Tibial artery (tissue), 4 donors: Measurements from ENCODE around the gene CES3.
A peak's percentile ranks its signal among the peaks of the same experiment; 100 is the strongest.

ENCODE experiments used
- DNase-seq, 2 donors: peaks; one replicate each; pipeline ENCODE4 v3.0.0-alpha.2; 2019
- H3K27ac ChIP-seq, 2 donors: fragments of 200-600 bp; sonication (generic) in 1 of 2; 1 replicate in 1 of 2; 2 replicates in 1 of 2; pipeline ENCODE4 v1.5.1; 2018 to 2019; ENCODE audit warnings: mild to moderate bottlenecking in 1 of 2
- H3K27me3 ChIP-seq, 2 donors: fragments of 200-600 bp; sonication (generic) in 1 of 2; one replicate each; pipeline versions ENCODE4 v1.5.1 to v1.6.0; 2016 to 2019
- H3K36me3 ChIP-seq, 3 donors: fragments of 200-600 bp; sonication (generic) in 2 of 3; one replicate each; pipeline ENCODE4 v1.5.1; 2016 to 2019; ENCODE audit warnings: mild to moderate bottlenecking in 2 of 3
- H3K4me1 ChIP-seq, 4 donors: fragments of 200-600 bp; sonication (generic) in 2 of 4; 1 replicate in 3 of 4; 2 replicates in 1 of 4; pipeline ENCODE4 v1.5.1; 2016 to 2019
- H3K4me3 ChIP-seq, 2 donors: fragments of 200-600 bp; sonication (generic) in 1 of 2; 1 replicate in 1 of 2; 2 replicates in 1 of 2; pipeline ENCODE4 v1.5.1; 2018 to 2019; ENCODE audit warnings: mild to moderate bottlenecking in 2 of 2
- H3K9me3 ChIP-seq, 3 donors: fragments of 200-600 bp; sonication (generic) in 1 of 3; one replicate each; pipeline ENCODE4 v1.5.1; 2016 to 2019
- CTCF ChIP-seq, 2 experiments: fragments of 200-600 bp in 1 of 2; fragments of 450-650 bp in 1 of 2; IDR thresholded peaks; one replicate each; pipeline ENCODE4 v1.5.1; 2017 to 2019; ENCODE audit warnings: antibody characterized with exemption in 2 of 2, mild to moderate bottlenecking in 1 of 2, moderate library complexity in 1 of 2
- intact Hi-C: fragments of 100-400 bp; cut with DNase I; formaldehyde crosslinking; loops from one replicate; pipeline ENCODE4 v1.15.0; 2023; ENCODE audit warnings: low total_unique reads

Gene CES3

GRCh38 chr16:67021321-67021720 lies 60.3 kb downstream of the CES3 start:
- no peaks in the 10 kb centered on the region for H3K27me3 ChIP-seq
- TF ChIP-seq CTCF (IDR thresholded peaks at IDR 0.05), result no peak
- H3K4me1 ChIP-seq, result no peaks in the 10 kb centered on the region
- intact Hi-C loops, result loop anchor here (10.0 kb wide), 1 partner anchor 163 kb away; the partner anchor contains the start of gene MATCAP1
- no peaks in the 10 kb centered on the region for H3K36me3 ChIP-seq
- H3K9me3 ChIP-seq, result no peaks in the 10 kb centered on the region
- no peak overlapping the region for H3K4me3 ChIP-seq
- DNase-seq, result peak in 1 of 2 donors; percentile 29
- H3K27ac ChIP-seq, result no peak overlapping the region

GRCh38 chr16:67022531-67023214 lies 61.6 kb downstream of the CES3 start:
- Histone ChIP-seq H3K27me3 (no peaks in the 10 kb centered on the region), H3K4me3 (no peak overlapping the region), H3K27ac (no peak overlapping the region), H3K4me1 (no peaks in the 10 kb centered on the region), H3K9me3 (no peaks in the 10 kb centered on the region), H3K36me3 (no peaks in the 10 kb centered on the region)
- DNase-seq, result peak in 1 of 2 donors; percentile 40
- TF ChIP-seq CTCF (IDR thresholded peaks at IDR 0.05), result no peak
- intact Hi-C loops, result loop anchor here (10.0 kb wide), 1 partner anchor 162 kb away; the partner anchor contains the start of gene MATCAP1

GRCh38 chr16:67023689-67024088 lies 62.6 kb downstream of the CES3 start:
- intact Hi-C loops, result loop anchor here (10.0 kb wide), 1 partner anchor 161 kb away; the partner anchor contains the start of gene MATCAP1
- no peak for DNase-seq
- H3K4me1 ChIP-seq, result peaks cover 0 to 5% (median 2%) of the 10 kb centered on the region in 4 donors
- H3K27ac ChIP-seq, result no peak overlapping the region
- H3K27me3 ChIP-seq, result no peaks in the 10 kb centered on the region
- no peak overlapping the region for H3K4me3 ChIP-seq
- no peaks in the 10 kb centered on the region for H3K9me3 ChIP-seq
- no peaks in the 10 kb centered on the region for H3K36me3 ChIP-seq
- TF ChIP-seq CTCF (IDR thresholded peaks at IDR 0.05), result no peak
